Fibroblast of upper back skin (primary cell): ENCODE measurements around the gene RNU6-9.
"Not testable (repeated sequence)": the region's sequence is repeated elsewhere in the genome, so short reads cannot be mapped to it uniquely, and the experiment has no call there.

Source experiments
- DNase-seq: peaks from one replicate; pipeline ENCODE4 v3.0.0-alpha.2; 2013

The RNU6-9 gene

DNA sequence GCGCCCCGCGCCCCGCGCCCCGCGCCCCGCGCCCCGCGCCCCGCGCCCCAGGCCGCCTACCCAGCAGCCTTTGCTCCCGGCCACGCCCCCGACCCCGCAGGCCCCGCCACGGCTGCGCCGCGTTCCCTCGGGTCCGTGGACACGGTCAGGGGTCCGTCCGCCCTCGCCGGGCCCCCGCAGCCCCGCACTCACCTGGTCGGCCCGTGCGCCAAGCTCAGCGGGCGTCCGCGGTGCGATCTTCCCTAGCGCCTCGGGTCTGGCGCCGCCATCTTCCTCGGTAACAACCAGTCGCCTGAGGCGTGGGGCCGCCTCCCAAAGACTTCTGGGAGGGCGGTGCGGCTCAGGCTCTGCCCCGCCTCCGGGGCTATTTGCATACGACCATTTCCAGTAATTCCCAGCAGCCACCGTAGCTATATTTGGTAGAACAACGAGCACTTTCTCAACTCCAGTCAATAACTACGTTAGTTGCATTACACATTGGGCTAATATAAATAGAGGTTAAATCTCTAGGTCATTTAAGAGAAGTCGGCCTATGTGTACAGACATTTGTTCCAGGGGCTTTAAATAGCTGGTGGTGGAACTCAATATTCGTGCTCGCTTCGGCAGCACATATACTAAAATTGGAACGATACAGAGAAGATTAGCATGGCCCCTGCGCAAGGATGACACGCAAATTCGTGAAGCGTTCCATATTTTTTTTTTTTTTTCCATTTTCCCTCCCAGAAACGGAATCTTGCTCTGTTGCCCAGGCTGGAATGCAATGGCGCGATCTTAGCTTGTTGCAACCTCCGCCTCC, at the start of gene RNU6-9, which contains the start of gene MED16:
RNU6-9 (plus strand) TSS at position 591 of the 796 bp plus-strand sequence.
MED16 (minus strand) TSS at position 294 of the 796 bp plus-strand sequence. CDS start 2,056 bp downstream, outside the sequence.
- DNase-seq: peak; percentile 91

DNA sequence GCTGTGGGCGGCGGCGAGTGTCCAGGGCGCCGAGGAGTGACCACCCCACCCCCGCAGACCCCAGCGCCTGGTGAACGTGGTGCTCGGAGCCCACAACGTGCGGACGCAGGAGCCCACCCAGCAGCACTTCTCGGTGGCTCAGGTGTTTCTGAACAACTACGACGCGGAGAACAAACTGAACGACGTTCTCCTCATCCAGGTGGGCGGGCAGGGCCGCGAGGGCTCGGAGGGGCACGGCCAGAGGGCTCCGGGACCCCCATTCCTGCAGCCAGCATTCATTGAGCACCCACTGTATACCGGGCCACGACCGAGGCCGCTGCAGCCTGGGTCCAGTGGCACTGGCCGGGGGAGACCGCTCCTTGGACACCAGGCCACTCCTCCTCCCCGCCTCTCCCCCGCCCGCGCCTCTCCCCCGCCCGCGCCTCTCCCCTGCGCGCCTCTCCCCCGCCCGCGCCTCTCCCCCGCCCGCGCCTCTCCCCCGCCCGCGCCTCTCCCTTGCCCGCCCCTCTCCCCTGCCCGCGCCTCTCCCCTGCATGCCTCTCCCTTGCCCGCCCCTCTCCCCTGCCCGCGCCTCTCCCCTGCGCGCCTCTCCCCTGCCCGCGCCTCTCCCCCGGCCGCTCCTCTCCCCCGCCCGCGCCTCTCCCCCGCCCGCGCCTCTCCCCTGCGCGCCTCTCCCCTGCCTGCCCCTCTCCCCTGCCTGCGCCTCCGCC, 49.3 kb upstream of the RNU6-9 start:
- no peak for DNase-seq

DNA sequence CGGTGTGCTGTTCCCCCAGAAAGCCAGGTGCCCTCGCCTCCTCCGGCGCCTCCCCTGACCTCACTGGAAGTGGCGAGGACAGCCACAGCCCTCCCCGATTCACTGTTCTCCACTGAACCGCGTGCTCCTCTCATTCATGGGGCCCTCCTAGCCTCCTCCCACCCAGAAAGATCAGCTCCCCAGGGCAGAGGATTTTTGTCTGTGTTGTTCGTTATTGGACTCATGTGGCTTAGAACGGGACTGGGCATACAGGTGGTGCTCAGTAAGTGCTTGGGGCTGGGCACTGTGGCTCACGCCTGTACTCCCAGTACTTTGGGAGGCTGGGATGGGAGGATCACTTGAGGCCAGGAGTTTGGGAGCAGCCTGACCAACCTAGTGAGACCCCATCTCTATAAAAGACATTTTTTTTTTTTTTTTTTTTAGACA, 48.7 kb upstream of the RNU6-9 start:
- no peak for DNase-seq

DNA sequence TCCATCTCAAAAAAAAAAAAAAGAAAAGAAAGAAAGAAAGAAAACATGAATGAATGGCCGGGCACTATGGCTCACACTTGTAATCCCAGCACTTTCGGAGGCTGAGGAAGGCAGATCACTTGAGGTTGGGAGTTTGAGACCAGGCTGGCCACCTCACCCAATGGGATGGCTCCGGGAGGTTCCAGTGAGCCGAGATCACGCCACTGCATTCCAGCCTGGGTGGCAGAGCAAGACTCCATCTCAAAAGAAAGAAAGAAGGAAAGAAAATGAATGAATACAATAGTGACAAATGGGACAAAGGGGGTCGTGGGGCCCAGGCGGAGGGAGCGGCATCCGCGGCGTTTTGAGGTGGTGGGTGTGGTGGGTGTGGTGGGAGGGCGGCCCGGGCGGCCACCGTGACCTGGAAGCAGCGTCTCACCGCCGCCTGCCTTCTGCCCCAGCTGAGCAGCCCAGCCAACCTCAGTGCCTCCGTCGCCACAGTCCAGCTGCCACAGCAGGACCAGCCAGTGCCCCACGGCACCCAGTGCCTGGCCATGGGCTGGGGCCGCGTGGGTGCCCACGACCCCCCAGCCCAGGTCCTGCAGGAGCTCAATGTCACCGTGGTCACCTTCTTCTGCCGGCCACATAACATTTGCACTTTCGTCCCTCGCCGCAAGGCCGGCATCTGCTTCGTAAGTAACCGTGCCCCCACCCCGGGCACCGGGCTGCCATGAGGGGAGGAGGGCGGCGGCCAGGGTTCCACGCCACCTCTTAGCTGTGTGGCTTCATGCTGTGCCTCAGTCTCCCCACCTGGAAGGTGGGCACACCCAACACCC, 47.4 kb upstream of the RNU6-9 start:
- DNase-seq: no peak

DNA sequence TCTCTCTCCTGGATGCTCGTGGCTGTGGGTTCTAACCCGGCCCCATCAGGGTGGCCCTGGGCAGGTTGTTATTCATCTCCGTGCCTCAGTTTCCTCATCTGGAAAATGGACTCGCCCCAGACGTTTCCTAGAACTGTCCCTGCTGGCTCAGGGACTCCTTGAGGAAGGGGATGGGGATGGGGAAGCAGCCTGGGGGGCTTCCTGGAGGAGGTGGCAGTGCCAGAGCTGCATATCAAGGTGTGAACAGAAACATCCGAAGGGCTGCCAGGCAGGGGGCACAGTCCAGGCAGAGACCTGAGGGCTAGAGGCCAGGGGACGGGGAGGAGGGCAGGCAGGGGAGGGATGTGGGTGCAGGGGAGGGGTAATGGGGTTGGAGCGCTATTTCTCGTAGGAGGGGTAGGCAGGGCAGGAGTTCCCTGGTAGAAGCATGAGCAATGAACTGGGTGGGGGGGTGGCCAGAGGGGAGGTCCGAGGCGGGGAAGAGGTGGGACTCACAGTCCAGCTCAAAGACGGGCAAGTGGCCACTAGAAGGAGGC, 44.8 kb upstream of the RNU6-9 start:
- no peak for DNase-seq

DNA sequence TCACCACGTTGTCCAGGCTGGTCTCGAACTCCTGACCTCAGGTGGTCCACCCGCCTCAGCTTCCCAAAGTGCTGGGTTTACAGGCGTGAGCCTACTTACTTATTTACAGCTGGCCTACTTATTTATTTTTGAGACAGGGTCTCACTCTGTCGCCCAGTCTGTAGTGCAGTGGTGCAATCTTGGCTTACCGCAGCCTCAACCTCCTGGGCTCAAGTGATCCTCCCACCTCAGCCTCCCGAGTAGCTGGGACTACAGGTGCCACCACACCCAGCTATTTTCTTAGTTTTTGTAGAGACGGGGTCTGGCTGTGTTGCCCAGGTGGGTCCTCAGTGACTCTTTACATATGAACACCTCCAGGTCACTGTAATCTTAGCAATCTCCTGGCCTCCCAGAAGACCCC, 44.1 kb upstream of the RNU6-9 start:
- DNase-seq: not testable (repeated sequence)

DNA sequence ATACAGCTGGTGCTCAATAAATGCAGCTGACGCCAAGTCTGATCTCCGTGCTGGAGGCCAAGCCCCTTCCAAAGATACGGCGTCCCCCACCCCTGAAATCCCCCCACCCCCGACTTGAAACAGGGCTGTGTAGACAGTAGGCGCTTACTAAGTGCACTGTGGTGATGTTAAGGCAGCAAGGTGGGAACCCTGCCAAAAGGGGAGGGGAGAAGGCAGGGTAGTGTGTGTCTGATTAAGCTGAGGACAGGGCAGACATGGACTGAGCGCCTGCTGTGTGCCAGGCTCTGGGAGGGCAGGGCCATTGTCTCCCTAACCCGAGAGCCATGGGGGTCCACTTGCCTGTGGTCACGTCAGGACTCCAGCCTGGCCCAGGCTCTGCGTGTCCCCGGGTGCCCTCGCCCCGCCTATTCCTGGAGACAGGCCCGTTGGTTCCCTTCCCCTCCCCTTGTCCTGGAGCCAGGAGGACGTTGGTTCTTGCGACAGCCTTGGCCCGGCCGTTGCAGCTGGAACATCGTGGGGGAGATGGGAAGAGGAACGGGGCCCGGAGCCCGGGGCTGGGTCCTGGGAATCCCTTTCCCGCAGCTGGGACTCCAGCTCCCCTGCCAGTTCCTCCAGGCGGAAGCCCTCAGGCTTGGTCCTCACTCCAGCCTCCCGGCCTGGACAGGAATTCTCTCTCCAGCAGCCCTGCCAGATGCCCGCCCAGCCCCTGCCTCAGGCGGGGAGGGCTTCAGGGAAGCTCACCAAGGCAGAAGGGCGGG, 42.9 kb upstream of the RNU6-9 start:
- peak; percentile 84 for DNase-seq

DNA sequence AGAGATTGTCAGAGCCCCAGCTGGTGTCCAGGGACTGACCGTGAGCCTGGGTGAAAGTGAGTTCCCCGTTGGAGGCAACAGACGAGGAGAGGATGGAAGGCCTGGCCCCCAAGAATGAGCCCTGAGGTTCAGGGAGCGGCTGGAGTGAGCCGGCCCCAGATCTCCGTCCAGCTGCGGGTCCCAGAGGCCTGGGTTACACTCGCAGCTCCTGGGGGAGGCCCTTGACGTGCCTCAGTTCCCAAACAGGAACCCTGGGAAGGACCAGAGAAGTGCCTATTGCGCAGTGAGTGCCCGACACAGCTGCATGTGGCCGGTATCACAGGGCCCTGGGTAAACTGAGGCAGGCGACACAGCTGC, 42.3 kb upstream of the RNU6-9 start:
- no peak for DNase-seq

DNA sequence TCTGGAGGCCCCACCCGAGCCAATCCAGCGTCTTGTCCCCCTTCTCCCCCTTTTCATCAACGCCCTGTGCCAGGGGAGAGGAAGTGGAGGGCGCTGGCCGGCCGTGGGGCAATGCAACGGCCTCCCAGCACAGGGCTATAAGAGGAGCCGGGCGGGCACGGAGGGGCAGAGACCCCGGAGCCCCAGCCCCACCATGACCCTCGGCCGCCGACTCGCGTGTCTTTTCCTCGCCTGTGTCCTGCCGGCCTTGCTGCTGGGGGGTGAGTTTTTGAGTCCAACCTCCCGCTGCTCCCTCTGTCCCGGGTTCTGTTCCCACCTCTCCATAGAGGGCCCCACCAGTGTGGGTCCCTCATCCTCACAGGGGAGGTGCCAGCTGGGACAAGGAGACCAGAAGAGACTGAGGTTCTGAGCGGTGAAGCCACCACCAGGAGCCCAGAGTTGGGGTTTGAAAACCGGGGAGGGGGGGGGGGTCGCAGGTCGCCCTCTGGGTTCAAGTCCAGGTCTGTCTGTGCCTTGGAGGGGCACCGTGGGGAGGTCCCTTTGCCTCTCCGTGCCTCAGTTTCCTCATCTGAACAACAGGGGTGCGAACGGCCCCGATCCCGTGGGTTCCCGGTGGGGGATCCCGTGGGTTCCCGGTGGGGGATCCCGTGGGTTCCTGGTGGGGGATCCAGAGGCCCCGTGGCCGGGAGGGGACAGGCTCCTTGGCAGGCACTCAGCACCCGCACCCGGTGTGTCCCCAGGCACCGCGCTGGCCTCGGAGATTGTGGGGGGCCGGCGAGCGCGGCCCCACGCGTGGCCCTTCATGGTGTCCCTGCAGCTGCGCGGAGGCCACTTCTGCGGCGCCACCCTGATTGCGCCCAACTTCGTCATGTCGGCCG, 40.9 kb upstream of the RNU6-9 start, which contains the start of gene ELANE:
ELANE (plus strand) TSS at position 168 of the 878 bp plus-strand sequence; CDS start at position 194, 26 bp downstream.
- no peak for DNase-seq

DNA sequence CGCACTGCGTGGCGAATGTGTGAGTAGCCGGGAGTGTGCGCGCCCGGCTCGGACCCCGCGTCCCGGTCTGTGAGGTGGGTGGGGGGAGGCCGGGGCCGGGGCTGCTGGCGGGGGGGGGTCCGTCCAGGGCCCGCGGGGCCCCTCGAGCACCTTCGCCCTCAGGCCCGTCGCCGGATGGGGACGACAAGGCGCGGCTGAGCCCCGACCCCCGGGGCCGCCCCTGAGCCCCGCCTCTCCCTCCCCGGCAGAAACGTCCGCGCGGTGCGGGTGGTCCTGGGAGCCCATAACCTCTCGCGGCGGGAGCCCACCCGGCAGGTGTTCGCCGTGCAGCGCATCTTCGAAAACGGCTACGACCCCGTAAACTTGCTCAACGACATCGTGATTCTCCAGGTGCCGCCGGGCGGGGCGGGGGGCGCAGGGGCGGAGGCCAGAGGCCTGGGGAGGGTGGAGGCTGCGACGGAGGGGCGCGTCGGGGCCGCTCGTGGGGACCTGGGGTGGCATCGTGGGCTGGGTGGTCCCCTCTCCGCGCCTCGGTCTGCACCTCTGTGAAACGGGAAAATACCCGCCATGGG, 40.2 kb upstream of the RNU6-9 start:
- DNase-seq: no peak

DNA sequence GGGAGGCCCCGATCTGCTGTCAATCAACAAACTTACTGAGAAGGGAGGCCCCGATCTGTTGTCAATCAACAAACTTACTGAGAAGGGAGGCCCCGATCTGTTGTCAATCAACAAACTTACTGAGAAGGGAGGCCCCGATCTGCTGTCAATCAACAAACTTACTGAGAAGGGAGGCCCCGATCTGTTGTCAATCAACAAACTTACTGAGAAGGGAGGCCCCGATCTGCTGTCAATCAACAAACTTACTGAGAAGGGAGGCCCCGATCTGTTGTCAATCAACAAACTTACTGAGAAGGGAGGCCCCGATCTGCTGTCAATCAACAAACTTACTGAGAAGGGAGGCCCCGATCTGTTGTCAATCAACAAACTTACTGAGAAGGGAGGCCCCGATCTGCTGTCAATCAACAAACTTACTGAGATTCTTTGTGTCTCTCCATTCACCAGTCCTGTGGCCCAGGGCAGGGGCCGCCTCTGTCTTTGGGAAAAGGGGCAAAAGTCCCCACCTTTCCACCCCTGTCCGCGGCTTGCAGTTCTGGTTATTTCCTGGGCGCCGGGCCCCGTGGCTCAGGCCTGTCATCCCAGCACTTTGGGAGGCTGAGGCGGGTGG, 39.6 kb upstream of the RNU6-9 start:
- not testable (repeated sequence) for DNase-seq

DNA sequence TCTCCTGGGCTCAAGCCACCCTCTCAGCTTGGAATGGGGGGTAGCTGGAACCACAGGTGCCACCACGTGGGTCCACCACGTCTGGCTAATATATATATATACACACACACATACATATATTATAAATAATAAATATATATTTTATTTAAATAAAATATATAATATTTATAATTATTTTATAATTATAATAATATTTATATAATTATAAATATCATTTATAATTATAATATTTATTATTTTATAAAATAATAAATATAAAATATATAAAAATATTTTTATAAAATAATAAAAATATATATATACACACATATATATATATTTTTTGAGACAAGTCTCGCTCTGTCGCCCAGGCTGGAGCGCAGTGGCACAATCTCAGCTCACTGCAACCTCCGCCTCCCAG, 38.7 kb upstream of the RNU6-9 start:
- DNase-seq: no peak

DNA sequence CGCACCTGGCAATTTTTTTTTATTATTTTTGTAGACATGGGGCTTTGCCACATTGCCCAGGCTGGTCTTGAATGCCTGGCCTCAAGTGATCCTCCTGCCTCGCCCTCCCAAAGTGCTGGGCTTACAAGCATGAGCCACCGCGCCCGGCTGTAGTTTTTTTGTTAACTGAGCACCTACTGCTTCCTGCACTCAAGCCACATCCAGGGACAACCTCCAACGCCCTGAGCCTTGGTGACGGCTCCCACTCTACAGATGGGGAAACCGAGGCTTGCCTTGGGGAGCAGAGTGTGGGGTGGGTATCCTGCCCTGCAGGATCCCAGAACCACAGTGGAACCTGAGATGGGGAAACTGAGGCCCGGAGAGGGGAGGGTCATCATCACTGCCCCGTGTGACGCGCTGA, 38.1 kb upstream of the RNU6-9 start:
- DNase-seq: no peak

DNA sequence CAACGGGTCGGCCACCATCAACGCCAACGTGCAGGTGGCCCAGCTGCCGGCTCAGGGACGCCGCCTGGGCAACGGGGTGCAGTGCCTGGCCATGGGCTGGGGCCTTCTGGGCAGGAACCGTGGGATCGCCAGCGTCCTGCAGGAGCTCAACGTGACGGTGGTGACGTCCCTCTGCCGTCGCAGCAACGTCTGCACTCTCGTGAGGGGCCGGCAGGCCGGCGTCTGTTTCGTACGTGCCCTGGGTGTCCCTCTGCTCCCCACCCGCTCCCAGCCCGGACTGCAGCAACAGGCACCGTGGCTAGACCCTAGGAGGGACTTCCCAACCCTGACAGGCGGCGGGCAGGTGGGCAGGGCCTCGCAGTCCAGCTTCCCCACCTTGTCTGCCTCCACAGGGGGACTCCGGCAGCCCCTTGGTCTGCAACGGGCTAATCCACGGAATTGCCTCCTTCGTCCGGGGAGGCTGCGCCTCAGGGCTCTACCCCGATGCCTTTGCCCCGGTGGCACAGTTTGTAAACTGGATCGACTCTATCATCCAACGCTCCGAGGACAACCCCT, 37.6 kb upstream of the RNU6-9 start:
- no peak for DNase-seq

DNA sequence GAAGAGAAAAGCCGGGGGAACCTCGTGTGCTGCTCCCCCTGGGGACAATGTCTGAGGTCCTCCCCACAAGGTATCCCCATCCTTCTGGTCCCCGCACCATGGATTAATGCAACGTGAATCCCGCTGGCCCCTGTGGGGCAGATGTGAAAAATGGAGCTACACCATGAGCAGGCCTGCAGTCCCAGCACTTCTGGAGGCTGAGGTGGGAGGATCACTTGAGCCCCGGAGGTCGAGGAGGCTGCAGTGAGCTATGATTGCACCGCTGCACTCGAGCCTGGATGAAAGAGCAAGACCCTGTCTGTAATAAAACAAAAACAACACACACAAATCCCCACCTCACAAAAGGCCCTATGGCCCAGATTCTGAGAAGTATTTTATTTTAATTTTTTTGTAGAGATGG, 35.0 kb upstream of the RNU6-9 start:
- DNase-seq: no peak

DNA sequence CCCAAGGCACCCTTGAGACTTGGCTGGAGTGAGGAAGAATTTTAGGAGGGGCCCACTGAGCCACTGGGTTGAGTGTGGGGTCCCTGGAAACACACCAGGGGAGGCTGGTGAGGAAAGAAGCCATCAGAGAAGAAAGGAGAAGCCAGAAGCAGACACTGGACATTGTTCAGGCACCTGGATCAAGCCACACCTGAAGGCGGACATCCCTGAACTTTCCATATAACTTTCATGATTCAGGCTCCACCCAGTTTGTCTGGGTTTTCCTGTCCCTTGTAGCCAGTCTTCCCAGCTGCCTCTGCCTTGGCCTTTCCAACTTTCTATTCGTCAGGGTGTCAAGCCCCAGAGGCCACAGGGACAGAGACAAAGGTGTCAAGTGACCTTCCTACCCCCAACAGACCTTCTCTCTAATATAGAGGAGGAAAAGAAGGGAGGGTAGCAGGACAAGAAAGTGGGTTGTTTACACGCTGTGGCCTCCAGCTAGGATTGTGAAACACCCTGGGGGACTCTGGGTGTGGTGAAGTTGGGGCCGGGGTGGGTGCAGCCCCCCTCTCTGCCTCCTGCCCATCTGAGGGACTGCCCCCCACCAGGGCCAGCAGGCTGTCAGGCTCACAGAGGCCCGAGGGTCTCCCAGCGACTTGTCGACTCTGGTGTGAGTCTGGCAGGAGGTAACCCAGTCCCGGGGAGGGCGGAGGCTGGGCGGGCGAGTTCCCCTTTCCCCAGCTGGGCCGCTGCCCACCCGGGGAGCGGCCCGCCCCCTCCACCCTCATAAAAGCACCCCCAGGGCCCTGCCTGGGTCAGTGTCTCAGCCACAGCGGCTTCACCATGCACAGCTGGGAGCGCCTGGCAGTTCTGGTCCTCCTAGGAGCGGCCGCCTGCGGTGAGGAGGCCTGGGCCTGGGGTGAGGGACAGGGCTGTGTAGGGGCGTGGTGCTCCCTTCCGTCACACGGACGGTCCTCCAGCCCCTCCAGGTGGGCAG, 34.1 kb upstream of the RNU6-9 start, which contains the start of gene CFD:
CFD (plus strand) TSS at position 797 of the 976 bp plus-strand sequence; CDS start at position 823, 26 bp downstream.
- no peak for DNase-seq

DNA sequence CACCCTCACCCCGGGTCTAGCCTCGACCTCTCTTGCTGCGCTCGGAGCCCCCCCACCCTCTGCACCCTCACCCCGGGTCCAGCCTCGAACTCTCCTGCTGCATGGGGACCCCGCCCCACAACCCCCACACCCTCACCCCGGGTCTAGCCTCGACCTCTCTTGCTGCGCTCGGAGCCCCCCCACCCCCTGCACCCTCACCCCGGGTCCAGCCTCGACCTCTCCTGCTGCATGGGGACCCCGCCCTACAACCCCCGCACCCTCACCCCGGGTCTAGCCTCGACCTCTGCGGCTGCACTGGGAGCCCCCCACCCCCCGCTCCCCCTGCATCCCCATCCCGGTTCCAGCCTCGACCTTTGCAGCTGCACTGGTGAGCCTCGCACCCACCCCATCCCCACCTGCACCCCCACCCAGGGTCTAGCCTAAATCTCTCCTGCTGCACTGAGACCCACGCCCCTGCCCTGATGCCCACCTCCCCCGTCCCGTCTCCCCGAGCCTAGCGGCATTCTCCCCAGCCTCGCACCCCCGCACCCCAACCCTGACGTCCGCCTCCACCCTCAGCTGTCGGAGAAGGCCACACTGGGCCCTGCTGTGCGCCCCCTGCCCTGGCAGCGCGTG, 32.0 kb upstream of the RNU6-9 start:
- no peak for DNase-seq
